Esophagus (tissue), 2 donors: ENCODE measurements around the gene SLC44A2. TPM values are rescaled to one million over a fixed set of nuclear protein-coding genes. Genes with fewer than 3 reads are reported as not detected.

Experiments
- H3K27ac ChIP-seq, 2 donors: one replicate each; pipeline ENCODE4 v1.5.1; 2013; ENCODE audit warnings: low read depth in 2 of 2, mild to moderate bottlenecking in 2 of 2, inconsistent platforms in 1 of 2, low read length in 1 of 2, moderate library complexity in 1 of 2
- H3K27me3 ChIP-seq, 2 donors: one replicate each; pipeline ENCODE4 v1.6.1; 2013; ENCODE audit warnings: low read length in 2 of 2, control low read depth in 1 of 2, mild to moderate bottlenecking in 1 of 2; ENCODE audit not compliant: insufficient read depth in 2 of 2, control insufficient read depth in 1 of 2
- H3K36me3 ChIP-seq, 2 donors: one replicate each; pipeline ENCODE4 v1.6.1; 2013; ENCODE audit warnings: low read length in 1 of 2; ENCODE audit not compliant: control insufficient read depth in 2 of 2, insufficient read depth in 2 of 2
- H3K4me1 ChIP-seq, 2 donors: one replicate each; pipeline ENCODE4 v1.6.1; 2013; ENCODE audit warnings: low read length in 1 of 2; ENCODE audit not compliant: control insufficient read depth in 2 of 2, insufficient read depth in 2 of 2
- H3K4me3 ChIP-seq, 2 donors: one replicate each; pipeline ENCODE4 v1.5.1; 2013; ENCODE audit warnings: low read length in 2 of 2, mild to moderate bottlenecking in 2 of 2, low read depth in 1 of 2, moderate library complexity in 1 of 2
- H3K9me3 ChIP-seq, 2 donors: one replicate each; pipeline ENCODE4 v1.6.1; 2013; ENCODE audit warnings: mild to moderate bottlenecking in 2 of 2, low read depth in 1 of 2, low read length in 1 of 2, moderate library complexity in 1 of 2; ENCODE audit not compliant: control insufficient read depth in 2 of 2, insufficient read depth in 1 of 2
- WGBS, 2 donors: extraction: QIAGEN DNeasy Blood & Tissue Kit; methylation state at CpG; one replicate each; pipeline ENCODE4 v1.1.7; 2013; 5-methylcytosine and 5-hydroxymethylcytosine counted together
- polyA plus RNA-seq, 2 donors: library from polyadenylated mRNA; stranded (reverse); fragments of 200-250 nt; gene quantifications; one replicate each; pipeline ENCODE4 v1.2.3, GENCODE V29; 2013
- donor health status: healthy with polysubstance abuse.
- donor health status: Bipolar disorder and iron deficiency.

SLC44A2 gene
- polyA plus RNA-seq, 2 donors, result 70.5 to 76.8 TPM

DNA sequence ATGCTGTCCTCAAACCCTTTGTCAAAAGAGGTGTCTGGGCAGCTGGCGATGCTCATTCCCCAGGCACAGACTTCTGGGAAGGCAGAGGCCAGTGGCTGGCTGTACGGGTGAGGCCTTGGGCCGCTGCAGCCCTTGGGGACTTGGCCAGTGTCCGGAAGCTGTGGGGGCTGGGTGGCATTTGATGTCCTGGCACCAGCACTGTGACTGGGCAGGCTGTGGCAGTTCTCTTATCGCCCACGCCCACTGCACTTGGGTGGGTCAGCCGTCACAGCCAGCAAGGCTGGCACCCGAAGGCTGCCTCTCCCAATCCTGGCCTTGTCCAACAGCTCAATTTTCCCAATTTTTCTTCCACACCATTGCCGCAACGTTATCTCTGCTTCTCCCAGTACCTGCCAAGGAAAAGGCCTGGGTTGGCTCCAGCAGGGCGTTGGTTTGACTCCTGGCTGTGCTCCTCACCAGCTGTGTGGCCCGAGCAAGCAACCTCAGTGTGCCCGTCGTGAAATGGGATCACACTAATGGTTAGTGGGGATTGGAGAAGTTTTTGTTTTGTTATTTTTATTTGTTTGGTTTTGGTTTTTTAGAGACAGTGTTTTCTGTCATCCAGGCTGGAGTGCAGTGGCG lies 12.7 kb upstream of the SLC44A2 start:
- WGBS, 2 donors, result 29 to 38% methylated on average over 15 of the region's 15 CpGs
- H3K4me3 ChIP-seq, result no peak overlapping the region
- no peaks in the 10 kb centered on the region for H3K36me3 ChIP-seq
- no peaks in the 10 kb centered on the region for H3K9me3 ChIP-seq
- H3K27me3 ChIP-seq, result no peaks in the 10 kb centered on the region
- peaks cover 3 to 15% of the 10 kb centered on the region in 2 donors for H3K4me1 ChIP-seq
- peak overlapping the region; percentile 5 to 24 for H3K27ac ChIP-seq

DNA sequence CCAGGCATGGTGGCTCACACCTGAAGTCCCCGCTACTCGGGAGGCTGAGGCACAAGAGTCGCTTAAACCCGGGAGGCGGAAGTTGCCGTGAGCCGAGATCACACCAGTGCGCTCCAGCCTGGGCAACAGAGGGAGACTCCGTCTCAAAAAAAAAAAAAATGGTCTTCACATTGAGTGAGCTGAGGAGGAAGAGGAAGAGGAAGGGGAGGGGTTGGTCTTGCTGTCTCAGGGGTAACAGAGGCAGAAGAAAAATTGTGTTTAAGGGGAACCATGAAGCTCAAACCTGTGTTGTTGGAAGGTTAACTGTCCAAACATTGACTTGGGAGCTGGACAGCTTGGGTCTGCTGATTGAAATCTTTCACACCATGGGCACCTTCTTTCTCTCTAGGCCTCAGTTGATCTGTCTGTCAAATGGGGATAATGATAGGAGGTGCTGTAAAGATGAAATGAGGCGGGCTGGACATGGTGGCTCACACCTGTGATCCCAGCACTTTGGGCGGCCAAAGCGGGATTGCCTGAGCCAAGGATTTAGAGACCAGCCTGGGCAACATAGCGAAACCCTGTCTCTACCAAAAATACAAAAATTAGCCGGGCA lies 9.8 kb upstream of the SLC44A2 start:
- Histone ChIP-seq H3K36me3 (no peaks in the 10 kb centered on the region), H3K9me3 (no peaks in the 10 kb centered on the region), H3K27ac (no peak overlapping the region), H3K4me3 (no peak overlapping the region), H3K27me3 (no peaks in the 10 kb centered on the region), H3K4me1 (peaks cover 3 to 15% of the 10 kb centered on the region in 2 donors)
- 90 to 92% methylated on average over 14 of the region's 14 CpGs for WGBS, 2 donors

DNA sequence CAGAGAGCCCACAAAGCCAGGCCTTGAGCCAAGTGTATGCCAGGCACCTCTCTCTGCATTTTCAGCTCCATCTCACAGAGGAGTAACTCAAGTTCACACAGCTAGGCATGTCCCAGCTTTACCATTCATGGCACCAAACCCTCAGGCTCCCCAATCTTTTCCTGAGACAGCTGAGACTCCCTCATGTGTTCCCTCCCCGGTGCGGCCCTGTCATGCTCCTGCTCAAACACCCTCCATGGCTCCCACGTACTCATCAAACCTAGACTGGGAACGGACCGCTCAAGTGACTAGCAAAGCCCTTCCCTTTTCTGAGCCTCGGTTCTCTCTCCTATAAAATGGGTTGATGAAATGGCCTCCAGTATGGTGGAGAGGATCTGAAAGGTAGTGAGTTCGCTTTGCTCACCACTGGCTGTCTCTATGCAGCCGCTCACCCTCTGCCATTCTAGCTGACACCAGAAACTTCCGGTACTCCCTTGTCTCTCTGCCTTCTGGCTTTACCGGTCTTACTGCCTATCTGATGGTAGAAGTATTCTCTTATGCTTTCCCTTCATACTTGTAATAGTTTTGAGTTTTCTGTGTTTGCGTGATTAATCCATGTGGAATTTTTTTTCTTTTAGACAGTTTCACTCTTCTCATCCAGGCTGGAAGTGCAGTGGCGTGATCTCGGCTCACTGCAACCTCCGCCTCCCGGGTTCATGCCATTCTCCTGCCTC lies 7.8 kb upstream of the SLC44A2 start:
- H3K36me3 ChIP-seq, result no peaks in the 10 kb centered on the region
- H3K9me3 ChIP-seq, result no peaks in the 10 kb centered on the region
- H3K27me3 ChIP-seq, result no peaks in the 10 kb centered on the region
- H3K4me1 ChIP-seq, result peaks cover 0 to 18% of the 10 kb centered on the region in 2 donors
- peak overlapping the region; percentile 54 to 83 for H3K27ac ChIP-seq
- no peak overlapping the region for H3K4me3 ChIP-seq
- 56 to 72% methylated on average over 15 of the region's 15 CpGs for WGBS, 2 donors

DNA sequence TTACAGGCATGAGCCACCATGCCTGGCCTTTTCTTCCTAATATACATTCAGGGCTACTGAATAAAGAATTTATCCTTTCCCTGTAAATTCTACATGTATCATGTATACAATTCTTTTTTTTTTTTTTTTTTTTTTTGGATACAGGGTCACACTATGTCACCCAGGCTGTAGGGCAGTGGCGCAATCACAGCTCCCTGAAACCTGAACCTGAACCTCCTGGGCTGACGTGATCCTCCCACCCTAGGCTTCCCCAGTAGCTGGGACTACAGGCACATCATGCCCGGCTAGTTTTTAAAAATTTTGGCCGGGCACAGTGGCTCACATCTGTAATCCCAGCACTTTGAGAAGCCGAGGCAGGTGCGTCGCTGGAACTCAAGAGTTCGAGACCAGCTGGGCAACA lies 6.5 kb upstream of the SLC44A2 start:
- Histone ChIP-seq H3K4me1 (peaks cover 0 to 12% of the 10 kb centered on the region in 2 donors), H3K4me3 (no peak overlapping the region), H3K36me3 (no peaks in the 10 kb centered on the region), H3K9me3 (no peaks in the 10 kb centered on the region), H3K27ac (peak overlapping the region in 1 of 2 donors; percentile 29), H3K27me3 (no peaks in the 10 kb centered on the region)
- WGBS, 2 donors, result 92 to 93% methylated on average over 8 of the region's 8 CpGs

DNA sequence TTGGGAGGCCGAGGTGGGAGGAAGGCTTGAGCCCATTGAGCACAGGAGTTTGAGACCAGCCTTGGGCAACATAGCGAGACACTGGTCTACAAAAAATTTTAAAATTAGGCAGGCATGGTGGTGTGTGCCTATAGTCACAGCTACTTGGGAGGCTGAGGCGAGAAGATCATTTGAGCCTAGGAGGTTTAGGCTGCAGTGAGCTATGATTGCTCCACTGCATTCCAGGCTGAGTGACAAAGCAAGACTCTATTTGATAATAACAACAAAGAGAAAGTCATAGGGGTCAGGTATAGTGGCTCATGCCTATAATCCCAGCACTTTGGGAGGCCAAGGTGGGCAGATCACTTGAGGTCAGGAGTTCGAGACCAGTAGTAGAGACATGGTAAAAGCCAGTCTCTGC lies 4.6 kb upstream of the SLC44A2 start:
- Histone ChIP-seq H3K9me3 (no peaks in the 10 kb centered on the region), H3K4me1 (peaks cover 0 to 19% of the 10 kb centered on the region in 2 donors), H3K36me3 (no peaks in the 10 kb centered on the region), H3K27me3 (no peaks in the 10 kb centered on the region), H3K4me3 (no peak overlapping the region), H3K27ac (no peak overlapping the region)
- WGBS, 2 donors, result 94 to 97% methylated on average over 4 of the region's 4 CpGs

DNA sequence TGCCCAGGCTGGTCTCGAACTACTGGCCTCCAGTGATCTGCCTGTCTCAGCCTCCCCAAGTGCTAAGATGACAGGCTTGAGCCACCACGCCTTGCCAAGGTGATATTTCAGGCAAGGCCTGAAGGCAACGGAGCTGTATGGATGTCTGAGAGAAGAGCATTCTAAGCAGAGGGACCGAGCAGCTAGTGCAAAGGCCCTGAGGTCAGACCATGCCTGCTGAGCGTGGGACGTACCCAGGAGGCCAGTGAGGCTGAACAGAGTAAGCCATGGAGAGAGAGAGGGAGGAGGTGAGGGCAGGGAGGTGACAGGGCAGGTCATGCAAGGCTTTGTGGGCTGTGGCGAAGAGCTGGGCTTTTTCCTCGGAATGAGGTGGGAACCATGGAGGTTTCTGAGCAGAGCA lies 3.4 kb upstream of the SLC44A2 start:
- no peak overlapping the region for H3K27ac ChIP-seq
- H3K4me1 ChIP-seq, result peaks cover 0 to 17% of the 10 kb centered on the region in 2 donors
- no peak overlapping the region for H3K4me3 ChIP-seq
- WGBS, 2 donors, result 97% methylated on average over 8 of the region's 8 CpGs
- H3K36me3 ChIP-seq, result no peaks in the 10 kb centered on the region
- H3K9me3 ChIP-seq, result no peaks in the 10 kb centered on the region
- no peaks in the 10 kb centered on the region for H3K27me3 ChIP-seq

DNA sequence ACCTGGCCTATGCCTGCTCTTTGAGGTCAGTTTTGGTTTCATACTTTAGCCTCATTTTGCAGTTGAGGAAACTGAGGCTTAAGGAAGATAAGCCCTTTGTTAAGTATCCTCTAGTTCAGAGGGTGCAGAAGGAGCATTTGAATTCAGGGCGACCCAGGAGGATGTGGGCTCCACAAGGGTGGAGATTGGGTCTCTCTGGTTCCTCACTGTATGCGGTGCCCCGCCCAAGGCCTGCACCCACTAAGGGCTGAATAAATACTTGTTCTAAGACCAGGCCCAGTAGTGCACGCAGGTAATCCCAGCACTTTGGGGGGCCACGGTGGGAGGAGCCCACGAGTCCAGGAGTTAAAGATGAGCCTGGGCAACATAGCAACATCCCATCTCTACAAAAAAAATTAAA lies 768 bp upstream of the SLC44A2 start:
- WGBS, 2 donors, result 55 to 62% methylated on average over 6 of the region's 6 CpGs
- no peaks in the 10 kb centered on the region for H3K9me3 ChIP-seq
- peaks cover 0 to 13% of the 10 kb centered on the region in 2 donors for H3K36me3 ChIP-seq
- no peak overlapping the region for H3K4me3 ChIP-seq
- H3K27me3 ChIP-seq, result no peaks in the 10 kb centered on the region
- H3K4me1 ChIP-seq, result peaks cover 5 to 22% of the 10 kb centered on the region in 2 donors
- H3K27ac ChIP-seq, result peak overlapping the region; percentile 21 to 69

DNA sequence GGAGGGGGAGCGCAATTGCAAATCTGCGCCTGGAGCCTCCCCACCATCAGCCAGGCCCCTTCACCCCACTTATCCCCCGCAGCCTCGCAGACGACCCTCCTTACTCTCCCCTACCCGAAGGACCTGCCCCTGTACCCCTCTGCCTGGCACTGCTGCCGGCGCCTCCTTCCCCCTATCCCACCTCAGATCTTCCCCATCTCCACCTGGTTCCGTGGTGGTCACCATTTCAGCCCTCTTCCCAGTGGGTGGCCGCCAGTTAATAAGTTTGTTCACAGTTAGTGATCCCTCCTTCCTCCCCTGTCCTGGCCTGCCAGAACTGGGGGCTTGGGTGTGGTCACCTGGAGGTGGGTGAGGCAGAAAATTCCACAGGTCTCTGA lies 397 bp downstream of the SLC44A2 start:
- H3K27ac ChIP-seq, result peak overlapping the region; percentile 81 to 92
- H3K4me3 ChIP-seq, result peak overlapping the region; percentile 87 to 93
- H3K36me3 ChIP-seq, result peaks cover 0 to 18% of the 10 kb centered on the region in 2 donors
- WGBS, 2 donors, result 21% methylated on average over 8 to 10 of the region's 10 CpGs
- no peaks in the 10 kb centered on the region for H3K9me3 ChIP-seq
- peaks cover 5 to 22% of the 10 kb centered on the region in 2 donors for H3K4me1 ChIP-seq
- H3K27me3 ChIP-seq, result no peaks in the 10 kb centered on the region

DNA sequence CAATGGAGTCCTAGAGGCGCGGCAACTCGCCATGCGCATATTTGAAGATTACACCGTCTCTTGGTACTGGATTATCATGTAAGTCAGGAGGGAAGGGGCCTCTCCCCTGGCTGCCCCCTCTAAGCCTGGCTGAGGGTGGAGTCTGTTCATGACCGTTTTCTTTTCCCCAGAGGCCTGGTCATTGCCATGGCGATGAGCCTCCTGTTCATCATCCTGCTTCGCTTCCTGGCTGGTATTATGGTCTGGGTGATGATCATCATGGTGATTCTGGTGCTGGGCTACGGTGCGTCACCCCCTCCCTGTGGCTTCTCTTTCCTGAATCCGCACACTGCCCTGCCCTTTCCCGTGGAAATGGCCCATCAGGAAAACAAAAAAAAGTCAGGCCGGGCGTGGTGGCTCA lies 6.5 kb downstream of the SLC44A2 start:
- peaks cover 5 to 9% of the 10 kb centered on the region in 2 donors for H3K4me1 ChIP-seq
- no peaks in the 10 kb centered on the region for H3K27me3 ChIP-seq
- no peak overlapping the region for H3K4me3 ChIP-seq
- H3K27ac ChIP-seq, result no peak overlapping the region
- WGBS, 2 donors, result 80 to 83% methylated on average over 14 of the region's 14 CpGs
- peaks cover 22 to 53% of the 10 kb centered on the region in 2 donors for H3K36me3 ChIP-seq
- no peaks in the 10 kb centered on the region for H3K9me3 ChIP-seq
